SW480 (cell line): Measurements from ENCODE around the gene FHIP2A.
"Not testable (repeated sequence)": the region's sequence is repeated elsewhere in the genome, so short reads cannot be mapped to it uniquely, and the experiment has no call there.

Experiments
- DNase-seq: peaks from one replicate; pipeline ENCODE4 v3.0.0-alpha.2; 2016; ENCODE audit warnings: low spot score

FHIP2A gene

DNA sequence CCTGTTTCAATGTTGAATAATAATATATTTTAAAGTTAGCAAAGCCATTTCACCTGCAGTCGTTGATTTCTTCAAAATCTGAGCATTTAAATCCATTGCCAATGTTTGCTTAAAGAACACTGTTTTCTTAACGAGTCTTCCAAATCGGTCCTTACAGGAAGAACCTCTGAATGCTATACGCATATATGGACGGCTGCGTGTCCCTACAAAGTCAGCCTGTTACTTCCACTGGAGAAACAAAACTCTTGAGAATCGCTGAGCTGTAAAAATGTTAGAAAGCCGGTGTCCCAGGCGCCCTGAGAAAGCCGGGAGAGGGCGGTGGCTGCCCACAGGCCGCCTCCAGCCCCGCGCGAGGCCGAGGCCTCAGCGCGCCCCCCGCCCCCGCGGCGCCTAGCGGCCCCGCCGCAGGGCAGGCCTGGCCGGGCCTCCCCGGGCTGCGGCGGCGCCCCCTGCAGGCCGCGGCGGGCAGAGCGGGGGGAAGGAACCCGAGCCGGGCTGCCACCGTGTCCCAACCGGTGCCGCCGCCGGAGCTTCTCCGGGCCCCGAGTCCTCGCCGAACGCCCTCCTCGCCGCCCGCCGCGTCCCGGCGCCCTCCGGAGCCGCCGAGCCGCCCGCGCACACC, at the start of gene FHIP2A:
FHIP2A (plus strand) TSS at position 488 of the 622 bp plus-strand sequence. CDS start 299 bp downstream, outside the sequence.
- DNase-seq, result peak; percentile 49

- DNase-seq, result no peak
Observed at GRCh38 chr10:114772496-114773196, 48.9 kb upstream of the FHIP2A start.

- no peak for DNase-seq
Observed at GRCh38 chr10:114773197-114773532, 48.4 kb upstream of the FHIP2A start.

DNA sequence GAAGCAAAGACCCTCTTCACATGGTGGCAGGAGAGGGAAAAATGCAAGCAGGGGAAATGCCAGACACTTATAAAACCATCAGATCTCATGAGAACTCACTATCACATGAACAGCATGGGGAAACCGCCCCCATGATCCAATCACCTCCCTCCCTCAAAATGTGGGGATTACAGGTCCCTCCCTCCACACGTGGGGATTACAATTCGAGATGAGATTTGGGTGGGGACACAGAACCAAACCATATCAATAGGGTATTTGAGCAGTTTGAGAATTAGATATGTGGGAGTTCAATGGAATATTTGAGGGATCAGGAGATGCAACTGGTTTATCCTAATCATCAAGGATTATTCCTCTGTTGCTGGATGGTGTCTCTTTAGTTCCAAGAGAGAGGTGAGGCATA, 46.5 kb upstream of the FHIP2A start:
- DNase-seq, result not testable (repeated sequence)

DNA sequence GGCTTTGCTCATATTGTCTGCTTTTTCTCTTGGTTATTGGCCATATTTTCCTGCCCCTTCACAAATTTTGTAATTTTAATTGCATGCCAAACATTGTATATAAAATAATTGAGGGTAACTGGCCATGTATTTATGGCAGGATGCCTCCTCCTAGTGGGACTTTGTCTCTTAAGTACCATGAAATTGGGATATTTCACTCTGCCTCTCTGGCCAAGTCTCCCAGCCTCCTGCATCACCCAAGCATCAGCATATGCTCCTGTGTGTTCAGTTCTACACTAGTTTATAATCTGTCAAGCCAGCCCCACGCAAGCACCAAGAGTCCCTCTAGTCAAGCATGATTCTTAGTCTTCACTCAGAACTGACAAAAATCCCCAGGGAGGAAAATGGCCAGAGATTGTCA, 44.2 kb upstream of the FHIP2A start:
- DNase-seq, result no peak

DNA sequence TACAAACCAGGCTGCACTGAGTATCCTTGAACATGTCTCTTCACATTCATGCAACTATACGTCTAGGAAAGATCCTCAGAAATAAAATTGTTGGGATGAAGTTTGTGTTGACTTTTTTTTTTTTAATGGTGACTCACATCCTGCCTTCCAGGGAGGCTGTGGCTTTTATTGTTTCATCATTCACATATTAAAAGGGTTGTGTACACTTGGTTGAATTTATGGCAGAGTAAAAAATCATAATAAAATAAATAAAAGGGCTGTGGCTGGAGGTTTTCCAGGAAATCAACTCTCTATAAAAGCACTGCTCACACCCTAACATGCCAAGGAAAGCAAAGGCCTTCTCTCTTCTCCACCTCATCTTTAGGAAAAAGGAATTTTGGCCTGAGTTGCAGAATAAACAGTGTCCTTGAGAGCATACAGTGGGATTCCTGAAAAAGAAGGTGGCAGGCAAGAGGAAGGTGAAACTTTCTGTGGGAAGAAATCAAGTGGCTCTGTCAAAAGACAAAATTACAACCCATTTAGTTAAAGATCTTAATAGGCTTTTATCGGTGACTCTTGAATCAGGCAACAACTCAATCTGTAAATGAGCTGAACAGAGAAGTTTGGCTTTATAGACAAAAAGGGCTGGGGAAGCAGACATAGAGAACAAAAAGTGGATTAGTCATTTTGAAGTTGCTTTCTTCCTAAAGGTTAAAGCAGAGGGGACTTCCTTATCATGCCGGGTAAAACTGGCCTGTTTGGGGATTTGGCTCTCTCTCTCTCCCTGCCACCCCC, 41.6 kb upstream of the FHIP2A start:
- DNase-seq, result peak; percentile 89

- DNase-seq, result no peak
Observed at GRCh38 chr10:114780577-114781184, 40.9 kb upstream of the FHIP2A start.

GRCh38 chr10:114782666-114783065, 38.9 kb upstream of the FHIP2A start:
- DNase-seq, result no peak

DNA sequence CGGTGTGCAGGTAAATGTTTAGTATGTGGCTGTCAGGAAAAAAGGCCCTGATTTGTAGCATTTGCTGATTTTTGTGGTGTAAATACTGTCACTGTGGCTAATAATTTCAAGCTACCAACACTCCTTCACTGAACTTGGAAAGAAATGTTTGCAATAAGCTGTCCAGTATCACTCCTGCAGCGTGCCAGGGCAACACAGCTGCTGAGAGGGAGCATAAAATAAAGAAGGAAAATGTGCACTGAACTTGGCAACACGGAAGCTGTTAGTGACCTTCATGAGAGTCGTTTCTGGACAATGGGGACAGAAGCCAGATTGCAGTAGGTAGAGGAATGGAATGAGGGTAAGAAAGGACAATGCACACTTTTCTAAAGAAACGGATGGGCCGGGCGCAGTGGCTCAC, 37.9 kb upstream of the FHIP2A start:
- no peak for DNase-seq

DNA sequence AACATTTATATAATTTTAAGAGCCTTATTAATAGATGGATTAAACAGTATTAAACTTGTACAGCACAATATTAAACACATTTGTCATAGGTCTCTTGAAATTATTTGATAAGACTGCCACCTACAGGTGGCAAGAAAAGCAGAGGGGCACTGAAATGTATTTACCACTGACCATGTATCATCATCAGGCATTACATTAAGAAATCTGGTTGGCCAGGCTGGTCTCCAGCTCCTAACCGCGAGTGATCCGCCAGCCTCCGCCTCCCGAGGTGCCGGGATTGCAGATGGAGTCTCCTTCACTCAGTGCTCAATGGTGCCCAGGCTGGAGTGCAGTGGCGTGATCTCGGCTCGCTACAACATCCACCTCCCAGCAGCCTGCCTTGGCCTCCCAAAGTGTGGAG, 35.1 kb upstream of the FHIP2A start:
- peak; percentile 82 for DNase-seq

DNA sequence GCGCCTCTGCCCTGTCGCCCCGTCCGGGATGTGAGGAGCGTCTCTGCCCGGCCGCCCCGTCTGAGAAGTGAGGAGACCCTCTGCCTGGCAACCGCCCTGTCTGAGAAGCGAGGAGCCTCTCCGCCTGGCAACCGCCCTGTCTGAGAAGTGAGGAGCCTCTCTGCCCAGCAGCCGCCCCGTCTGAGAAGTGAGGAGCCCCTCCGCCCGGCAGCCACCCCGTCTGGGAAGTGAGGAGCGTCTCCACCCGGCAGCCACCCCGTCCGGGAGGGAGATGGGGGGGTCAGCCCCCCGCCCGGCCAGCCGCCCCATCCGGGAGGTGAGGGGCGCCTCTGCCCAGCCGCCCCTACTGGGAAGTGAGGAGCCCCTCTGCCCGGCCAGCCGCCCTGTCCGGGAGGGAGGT, 34.4 kb upstream of the FHIP2A start:
- not testable (repeated sequence) for DNase-seq

DNA sequence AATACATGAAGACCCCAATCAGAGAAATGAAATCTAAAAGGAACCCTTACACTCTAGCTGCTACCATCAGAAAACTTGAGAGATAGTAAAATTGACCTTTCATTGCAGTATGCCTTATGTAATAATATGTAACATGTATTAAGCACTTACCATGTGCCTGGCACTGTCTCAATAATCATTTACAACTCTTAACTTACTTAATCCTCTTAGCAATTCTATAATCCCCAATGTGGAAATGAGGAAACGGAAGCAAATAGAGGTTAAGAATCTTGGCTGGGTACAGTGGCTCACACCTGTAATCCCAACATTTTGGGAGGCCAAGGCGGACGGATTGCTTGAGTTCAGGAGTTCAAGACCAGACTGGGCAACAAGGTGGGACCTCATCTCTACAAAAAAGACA, 29.8 kb upstream of the FHIP2A start:
- no peak for DNase-seq

- DNase-seq, result no peak
Observed at GRCh38 chr10:114795039-114795438, 26.5 kb upstream of the FHIP2A start.

DNA sequence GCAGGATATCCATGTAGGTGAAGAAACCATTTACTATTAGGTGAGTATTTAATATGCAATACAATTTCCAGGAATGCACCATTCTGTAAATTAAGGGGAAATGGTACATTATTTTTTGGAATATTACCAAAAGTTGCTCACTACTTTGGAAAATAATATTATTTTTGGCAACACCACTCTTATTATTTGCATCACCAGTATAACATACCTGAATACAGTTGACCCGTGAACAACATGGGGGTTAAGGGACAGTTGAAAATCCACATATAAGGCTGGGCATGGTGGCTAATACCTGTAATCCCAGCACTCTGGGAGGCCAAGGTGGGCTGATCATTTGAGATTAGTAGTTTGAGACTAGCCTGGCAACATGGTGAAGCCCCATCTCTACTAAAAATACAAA, 21.2 kb upstream of the FHIP2A start:
- DNase-seq, result no peak

GRCh38 chr10:114801411-114801813, 20.2 kb upstream of the FHIP2A start:
- no peak for DNase-seq

DNA sequence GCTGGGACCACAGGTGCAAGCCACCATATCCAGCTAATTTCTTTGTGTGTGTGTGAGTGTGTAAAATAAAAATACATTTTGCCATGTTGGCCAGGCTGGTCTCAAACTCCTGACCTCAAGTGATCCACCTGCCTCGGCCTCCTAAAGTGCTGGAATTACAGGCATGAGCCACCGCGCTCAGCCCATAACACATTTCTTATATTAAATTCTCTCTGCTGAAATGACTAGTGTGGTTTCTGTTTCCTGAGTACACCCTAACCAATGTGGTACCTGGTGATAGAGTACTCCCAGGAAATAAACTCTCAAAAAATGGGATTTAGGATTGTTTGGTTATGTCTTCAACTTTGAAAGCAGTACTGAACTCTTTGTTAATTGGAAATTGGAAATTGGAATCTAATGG, 19.4 kb upstream of the FHIP2A start:
- DNase-seq, result no peak

GRCh38 chr10:114806562-114807391, 14.8 kb upstream of the FHIP2A start:
- DNase-seq, result no peak

GRCh38 chr10:114808982-114809381, 12.6 kb upstream of the FHIP2A start:
- no peak for DNase-seq

DNA sequence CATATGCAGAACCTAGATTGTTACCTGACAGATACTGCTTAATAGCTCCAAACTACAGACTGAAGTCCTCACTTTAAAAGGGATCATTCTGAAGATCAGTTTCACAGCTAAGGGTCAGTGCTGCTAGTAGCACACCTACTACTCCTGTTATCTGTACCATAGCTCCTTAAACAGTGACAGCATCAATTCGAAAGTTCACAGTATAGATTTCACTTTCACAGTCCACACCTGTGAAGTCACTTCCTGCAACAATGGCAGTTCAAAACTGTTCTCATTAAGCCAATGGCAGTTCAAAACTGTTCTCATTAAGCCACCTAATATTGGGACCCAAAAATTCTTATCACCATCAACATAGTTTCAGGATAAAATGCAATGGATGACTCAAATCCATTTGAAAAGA, 10.7 kb upstream of the FHIP2A start:
- no peak for DNase-seq

- DNase-seq, result no peak
Observed at GRCh38 chr10:114811862-114812261, 9.7 kb upstream of the FHIP2A start.

- DNase-seq, result no peak
Observed at GRCh38 chr10:114815791-114816190, 5.8 kb upstream of the FHIP2A start.

GRCh38 chr10:114816308-114816707, 5.3 kb upstream of the FHIP2A start:
- DNase-seq, result no peak
